BE2C (cell line): ENCODE measurements around the gene HSDL1.

Source experiments
- DNase-seq: peaks from one replicate; pipeline ENCODE4 v3.0.0-alpha.2; 2020
- H3K27me3 ChIP-seq: fragments of 250-450 bp; sonication (Bioruptor Pico); 2 replicates; pipeline ENCODE4 v1.5.1; 2020; ENCODE audit warnings: mild to moderate bottlenecking
- H3K36me3 ChIP-seq: fragments of 250-450 bp; sonication (Bioruptor Pico); 2 replicates; pipeline ENCODE4 v1.5.1; 2020; ENCODE audit warnings: mild to moderate bottlenecking
- H3K4me1 ChIP-seq: fragments of 250-450 bp; sonication (Bioruptor Pico); 2 replicates; pipeline ENCODE4 v1.5.1; 2020
- H3K4me3 ChIP-seq: 2 replicates; pipeline ENCODE4 v1.5.1; 2011; ENCODE audit warnings: low read depth, low read length
- H3K9me3 ChIP-seq: fragments of 250-450 bp; sonication (Bioruptor Pico); 2 replicates; pipeline ENCODE4 v1.5.1; 2020
- CTCF ChIP-seq: IDR thresholded peaks from 2 replicates; pipeline ENCODE4 v1.5.1; 2012; ENCODE audit warnings: mild to moderate bottlenecking, low read depth, low read length

Gene HSDL1

GRCh38 chr16:84138824-84139627, 6.0 kb downstream of the HSDL1 start:
- TF ChIP-seq CTCF: no peak
- no peak for DNase-seq

GRCh38 chr16:84138500-84138823, 6.5 kb downstream of the HSDL1 start:
- Histone ChIP-seq H3K27me3 (no peaks in the 10 kb centered on the region), H3K9me3 (no peaks in the 10 kb centered on the region), H3K36me3 (no peaks in the 10 kb centered on the region), H3K4me1 (no peaks in the 10 kb centered on the region), H3K4me3 (no peak overlapping the region)
- DNase-seq: no peak
- no peak for TF ChIP-seq CTCF

More at GRCh38 chr16:84138824-84139627, 6.0 kb downstream of the HSDL1 start:
- H3K27me3 ChIP-seq: no peaks in the 10 kb centered on the region
- H3K4me3 ChIP-seq: no peak overlapping the region
- H3K4me1 ChIP-seq: no peaks in the 10 kb centered on the region
- H3K36me3 ChIP-seq: no peaks in the 10 kb centered on the region
- H3K9me3 ChIP-seq: no peaks in the 10 kb centered on the region

- Histone ChIP-seq H3K27me3 (no peaks in the 10 kb centered on the region), H3K36me3 (no peaks in the 10 kb centered on the region), H3K4me1 (no peaks in the 10 kb centered on the region), H3K4me3 (no peak overlapping the region), H3K9me3 (no peaks in the 10 kb centered on the region)
- DNase-seq: no peak
- TF ChIP-seq CTCF: no peak
These were observed 7.1 kb downstream of the HSDL1 start for GRCh38 chr16:84137769-84138357.

GRCh38 chr16:84137287-84137686, 7.7 kb downstream of the HSDL1 start:
- no peak for TF ChIP-seq CTCF

GRCh38 chr16:84136331-84137125, 8.4 kb downstream of the HSDL1 start:
- no peaks in the 10 kb centered on the region for H3K27me3 ChIP-seq
- TF ChIP-seq CTCF: no peak
- no peaks in the 10 kb centered on the region for H3K4me1 ChIP-seq
- DNase-seq: no peak
- H3K4me3 ChIP-seq: no peak overlapping the region
- no peaks in the 10 kb centered on the region for H3K36me3 ChIP-seq
- H3K9me3 ChIP-seq: no peaks in the 10 kb centered on the region

More at GRCh38 chr16:84137287-84137686, 7.7 kb downstream of the HSDL1 start:
- Histone ChIP-seq H3K4me1 (no peaks in the 10 kb centered on the region), H3K27me3 (no peaks in the 10 kb centered on the region), H3K9me3 (no peaks in the 10 kb centered on the region), H3K4me3 (no peak overlapping the region), H3K36me3 (no peaks in the 10 kb centered on the region)
- no peak for DNase-seq
